Erythroblast (primary cell): ENCODE results near the gene AKAP13.

Experiments
- GATA1 ChIP-seq: IDR thresholded peaks from 2 replicates; pipeline ENCODE4 v1.6.1; 2011; ENCODE audit warnings: low read depth, mild to moderate bottlenecking, control low read depth, low read length, moderate library complexity
- POLR2A ChIP-seq: IDR thresholded peaks from 2 replicates; pipeline ENCODE4 v1.6.1; 2011; ENCODE audit warnings: mild to moderate bottlenecking, low read length

- TF ChIP-seq POLR2A, result no peak
- TF ChIP-seq GATA1, result no peak
Measured at GRCh38 chr15:85642065-85642692, 261.8 kb downstream of the AKAP13 start.
